Loucy (cell line): Measurements from ENCODE around the gene NOS2.

Experiments
- H2AFZ ChIP-seq: fragments of 200-600 bp; sonication (generic); 2 replicates; pipeline ENCODE4 v1.6.0; 2016; ENCODE audit warnings: antibody characterized with exemption, mild to moderate bottlenecking, low read length, moderate library complexity
- H3F3A ChIP-seq: fragments of 200-600 bp; 2 replicates; pipeline ENCODE4 v1.6.0; 2016; ENCODE audit warnings: antibody characterized with exemption, low read depth, mild to moderate bottlenecking
- H3K27me3 ChIP-seq: fragments of 200-600 bp; sonication (generic); 2 replicates; pipeline ENCODE4 v1.6.1; 2014; ENCODE audit warnings: low read length, mild to moderate bottlenecking; ENCODE audit not compliant: insufficient read depth, poor library complexity, severe bottlenecking
- H3K36me3 ChIP-seq: fragments of 200-600 bp; sonication (generic); 2 replicates; pipeline ENCODE4 v1.6.1; 2016; ENCODE audit warnings: low read length; ENCODE audit not compliant: insufficient read depth
- H3K4me1 ChIP-seq: fragments of 200-600 bp; sonication (generic); 2 replicates; pipeline ENCODE4 v1.5.1; 2014; ENCODE audit warnings: low read length, mild to moderate bottlenecking; ENCODE audit not compliant: insufficient read depth, poor library complexity, severe bottlenecking
- H3K4me2 ChIP-seq: fragments of 200-600 bp; sonication (generic); 2 replicates; pipeline ENCODE4 v1.6.0; 2014; ENCODE audit warnings: antibody characterized with exemption, low read length, low read depth, mild to moderate bottlenecking; ENCODE audit not compliant: poor library complexity, severe bottlenecking
- H3K4me3 ChIP-seq: fragments of 200-600 bp; sonication (generic); 2 replicates; pipeline ENCODE4 v1.5.1; 2014; ENCODE audit warnings: low read length, mild to moderate bottlenecking, mixed read lengths; ENCODE audit not compliant: poor library complexity, severe bottlenecking
- H3K79me2 ChIP-seq: fragments of 200-600 bp; sonication (generic); 2 replicates; pipeline ENCODE4 v1.6.1; 2014; ENCODE audit warnings: low read length; ENCODE audit not compliant: insufficient read depth
- H3K9ac ChIP-seq: fragments of 200-600 bp; sonication (generic); 2 replicates; pipeline ENCODE4 v1.6.0; 2014; ENCODE audit warnings: mild to moderate bottlenecking, low read depth, low read length, moderate library complexity; ENCODE audit not compliant: poor library complexity, severe bottlenecking
- H3K9me2 ChIP-seq: fragments of 200-600 bp; sonication (generic); replicated peaks from 2 replicates; pipeline ENCODE4 v1.6.1; 2016; ENCODE audit warnings: low read depth, low read length, mixed read lengths
- H3K9me3 ChIP-seq: fragments of 200-600 bp; sonication (generic); 2 replicates; pipeline ENCODE4 v1.6.1; 2014; ENCODE audit warnings: mild to moderate bottlenecking, antibody characterized with exemption, low read length, low read depth; ENCODE audit not compliant: insufficient read depth
- H4K20me1 ChIP-seq: fragments of 200-600 bp; sonication (generic); 2 replicates; pipeline ENCODE4 v1.6.0; 2014; ENCODE audit warnings: antibody characterized with exemption, low read length, mild to moderate bottlenecking; ENCODE audit not compliant: insufficient read depth, poor library complexity, severe bottlenecking
- EZH2phosphoT487 ChIP-seq: fragments of 200-600 bp; IDR thresholded peaks from 2 replicates; pipeline ENCODE4 v1.6.1; 2018; ENCODE audit warnings: antibody characterized with exemption, mild to moderate bottlenecking, moderate library complexity, borderline replicate concordance
- TF ChIP-seq, protein P1 (sequence below): fragments of 200-600 bp; sonication (generic); conservative IDR thresholded peaks from 2 replicates; pipeline ENCODE4 v1.5.1; 2014; ENCODE audit warnings: mild to moderate bottlenecking, antibody characterized with exemption, low read length

NOS2 gene

DNA sequence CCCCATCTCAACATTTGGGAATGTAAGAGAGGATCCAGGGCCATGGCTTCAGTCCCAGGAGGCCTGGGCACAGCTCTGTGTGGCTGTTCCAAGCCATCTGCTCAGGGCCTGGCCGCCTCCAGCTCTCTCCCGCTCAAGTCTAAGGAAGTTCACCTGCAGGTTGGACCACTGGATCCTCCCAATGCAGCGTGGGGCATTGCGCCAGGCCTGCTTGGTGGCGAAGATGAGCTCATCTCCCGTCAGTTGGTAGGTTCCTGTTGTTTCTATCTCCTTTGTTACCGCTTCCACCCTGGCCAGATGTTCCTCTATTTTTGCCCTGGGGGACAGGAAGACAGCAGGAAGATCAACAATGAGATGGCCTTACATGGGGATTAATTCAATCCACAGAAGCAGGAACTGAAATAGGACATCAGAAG, 17.5 kb downstream of the NOS2 start:
- Histone ChIP-seq H3K79me2 (no peaks in the 10 kb centered on the region), H3K36me3 (no peaks in the 10 kb centered on the region), H3F3A (no peaks in the 10 kb centered on the region), H3K4me3 (no peak overlapping the region), H3K9me2 (no peaks in the 10 kb centered on the region), H3K27me3 (no peaks in the 10 kb centered on the region), H3K9me3 (no peaks in the 10 kb centered on the region), H4K20me1 (no peaks in the 10 kb centered on the region), H3K4me1 (no peaks in the 10 kb centered on the region), H3K4me2 (no peak overlapping the region), H3K9ac (no peak overlapping the region), H2AFZ (no peak overlapping the region)
- TF ChIP-seq, protein P1, sequence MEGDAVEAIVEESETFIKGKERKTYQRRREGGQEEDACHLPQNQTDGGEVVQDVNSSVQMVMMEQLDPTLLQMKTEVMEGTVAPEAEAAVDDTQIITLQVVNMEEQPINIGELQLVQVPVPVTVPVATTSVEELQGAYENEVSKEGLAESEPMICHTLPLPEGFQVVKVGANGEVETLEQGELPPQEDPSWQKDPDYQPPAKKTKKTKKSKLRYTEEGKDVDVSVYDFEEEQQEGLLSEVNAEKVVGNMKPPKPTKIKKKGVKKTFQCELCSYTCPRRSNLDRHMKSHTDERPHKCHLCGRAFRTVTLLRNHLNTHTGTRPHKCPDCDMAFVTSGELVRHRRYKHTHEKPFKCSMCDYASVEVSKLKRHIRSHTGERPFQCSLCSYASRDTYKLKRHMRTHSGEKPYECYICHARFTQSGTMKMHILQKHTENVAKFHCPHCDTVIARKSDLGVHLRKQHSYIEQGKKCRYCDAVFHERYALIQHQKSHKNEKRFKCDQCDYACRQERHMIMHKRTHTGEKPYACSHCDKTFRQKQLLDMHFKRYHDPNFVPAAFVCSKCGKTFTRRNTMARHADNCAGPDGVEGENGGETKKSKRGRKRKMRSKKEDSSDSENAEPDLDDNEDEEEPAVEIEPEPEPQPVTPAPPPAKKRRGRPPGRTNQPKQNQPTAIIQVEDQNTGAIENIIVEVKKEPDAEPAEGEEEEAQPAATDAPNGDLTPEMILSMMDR, result no peak
- TF ChIP-seq EZH2phosphoT487, result no peak

DNA sequence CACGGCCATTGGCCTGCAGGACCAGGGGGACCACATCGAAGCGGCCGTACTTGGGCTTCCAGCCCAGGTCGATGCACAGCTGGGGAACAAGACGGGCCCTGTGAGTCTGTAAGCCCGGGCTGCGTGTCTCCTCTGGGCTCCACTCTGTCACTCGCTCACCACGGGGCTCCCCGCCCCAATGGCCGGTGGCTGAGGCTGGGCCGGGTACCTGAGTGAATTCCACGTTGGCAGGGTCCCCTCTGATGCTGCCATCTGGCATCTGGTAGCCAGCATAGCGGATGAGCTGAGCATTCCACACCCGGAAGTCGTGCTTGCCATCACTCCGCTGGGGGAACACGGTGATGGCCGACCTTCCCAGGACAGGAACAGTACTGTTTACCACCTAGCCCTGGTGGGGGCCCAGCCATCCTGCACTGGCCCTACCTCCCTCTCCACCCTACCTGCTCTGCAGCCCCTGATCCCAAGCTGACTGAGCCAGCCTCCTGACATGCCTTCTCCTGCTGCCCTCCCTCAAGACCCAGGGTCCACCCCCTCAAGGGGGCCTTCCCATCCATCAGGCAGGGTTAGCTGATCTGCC, 19.4 kb downstream of the NOS2 start:
- H3K9ac ChIP-seq, result no peak overlapping the region
- H3K4me3 ChIP-seq, result no peak overlapping the region
- no peaks in the 10 kb centered on the region for H3K79me2 ChIP-seq
- H3K27me3 ChIP-seq, result no peaks in the 10 kb centered on the region
- H3F3A ChIP-seq, result no peaks in the 10 kb centered on the region
- no peaks in the 10 kb centered on the region for H4K20me1 ChIP-seq
- H3K36me3 ChIP-seq, result no peaks in the 10 kb centered on the region
- H3K9me2 ChIP-seq, result no peaks in the 10 kb centered on the region
- no peaks in the 10 kb centered on the region for H3K9me3 ChIP-seq
- no peak overlapping the region for H2AFZ ChIP-seq
- TF ChIP-seq, protein P1, result no peak
- TF ChIP-seq EZH2phosphoT487, result no peak
- H3K4me2 ChIP-seq, result no peak overlapping the region
- H3K4me1 ChIP-seq, result no peaks in the 10 kb centered on the region

DNA sequence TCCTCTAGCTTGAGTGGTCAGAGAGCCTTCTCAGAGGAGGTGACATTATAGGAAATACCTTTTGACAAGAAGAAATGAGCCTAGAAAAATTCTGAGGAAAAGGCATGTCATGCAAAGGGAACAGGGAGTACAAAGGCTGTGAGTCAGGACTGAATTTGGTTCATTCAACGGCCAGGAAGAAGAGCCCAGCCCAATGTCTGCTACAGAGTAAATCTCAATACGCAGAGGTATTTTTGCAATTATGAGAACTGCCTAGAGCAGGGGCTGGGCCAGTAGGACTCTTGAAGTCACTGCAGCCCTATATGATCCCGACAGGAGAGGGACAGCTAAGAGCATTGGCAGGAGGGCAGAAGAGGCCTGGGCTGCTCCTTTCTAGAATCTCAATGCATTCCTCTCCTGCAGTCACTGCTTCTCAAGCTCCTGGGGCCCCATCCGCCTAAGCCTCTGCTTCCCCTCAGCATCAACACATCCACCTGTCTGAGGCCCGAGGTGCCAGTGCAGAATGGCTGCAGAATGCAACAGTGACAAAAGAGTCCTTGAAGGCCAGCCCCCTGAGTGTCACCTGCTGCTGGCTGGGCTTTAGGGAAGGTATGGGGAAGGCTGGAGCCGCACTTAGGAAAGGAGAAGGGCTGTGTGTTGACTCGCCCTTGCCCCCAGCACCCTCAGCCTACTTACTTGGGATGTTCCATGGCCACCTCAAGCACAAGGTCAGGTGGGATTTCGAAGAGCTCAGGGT, 20.1 kb downstream of the NOS2 start:
- Histone ChIP-seq H3K4me2 (no peak overlapping the region), H3K4me1 (no peaks in the 10 kb centered on the region)
- TF ChIP-seq, protein P1, result no peak
- no peak for TF ChIP-seq EZH2phosphoT487

More for the DNA sequence above, 20.1 kb downstream of the NOS2 start:
- H2AFZ ChIP-seq, result no peak overlapping the region
- no peak overlapping the region for H3K4me3 ChIP-seq
- no peaks in the 10 kb centered on the region for H3K36me3 ChIP-seq
- no peaks in the 10 kb centered on the region for H3K9me2 ChIP-seq
- H4K20me1 ChIP-seq, result no peaks in the 10 kb centered on the region
- H3F3A ChIP-seq, result no peaks in the 10 kb centered on the region
- no peaks in the 10 kb centered on the region for H3K79me2 ChIP-seq
- H3K27me3 ChIP-seq, result no peaks in the 10 kb centered on the region
- H3K9me3 ChIP-seq, result no peaks in the 10 kb centered on the region
- no peak overlapping the region for H3K9ac ChIP-seq
